Natural killer cell (primary cell): ENCODE measurements around the gene TGFBI. TPM values are rescaled to one million over a fixed set of nuclear protein-coding genes. Genes with fewer than 3 reads are reported as not detected.

ENCODE experiments used
- ATAC-seq, 3 donors: fragments of 150-1000 bp in 2 of 3; fragments of 200-7000 bp in 1 of 3; cut with Tn5 transposase; 1 replicate in 1 of 3; 2 replicates in 2 of 3; pipeline ENCODE4 v1.10.0; 2021; ENCODE audit warnings: mild to moderate bottlenecking in 2 of 3, moderate library complexity in 2 of 3
- DNase-seq, 2 donors: peaks; one replicate each; pipeline versions ENCODE4 v3.0.0 to v3.0.0-alpha.2; 2013 to 2021; ENCODE audit warnings: mixed read lengths in 1 of 2
- H3K27ac ChIP-seq: one replicate; pipeline ENCODE4 v1.5.1; 2013; ENCODE audit warnings: mild to moderate bottlenecking, low read length
- H3K27me3 ChIP-seq: one replicate; pipeline ENCODE4 v1.6.1; 2013; ENCODE audit warnings: low read length; ENCODE audit not compliant: control insufficient read depth, insufficient read depth
- H3K36me3 ChIP-seq: one replicate; pipeline ENCODE4 v1.6.1; 2013; ENCODE audit warnings: low read length; ENCODE audit not compliant: control insufficient read depth, insufficient read depth
- H3K4me1 ChIP-seq: one replicate; pipeline ENCODE4 v1.6.1; 2013; ENCODE audit warnings: low read length; ENCODE audit not compliant: control insufficient read depth, insufficient read depth
- H3K4me3 ChIP-seq: one replicate; pipeline ENCODE4 v1.5.1; 2013; ENCODE audit warnings: low read length
- H3K9me3 ChIP-seq: one replicate; pipeline ENCODE4 v1.6.1; 2013; ENCODE audit warnings: low read length; ENCODE audit not compliant: control insufficient read depth, insufficient read depth
- H3K27ac Mint-ChIP-seq, 2 donors: one replicate each; pipeline ENCODE4 v1.8.0; 2022; ENCODE audit warnings: mild to moderate bottlenecking in 2 of 2, mixed read lengths in 2 of 2, moderate library complexity in 1 of 2
- H3K27me3 Mint-ChIP-seq, 2 donors: one replicate each; pipeline ENCODE4 v1.8.0; 2022; ENCODE audit warnings: low read depth in 2 of 2, mixed read lengths in 2 of 2
- H3K36me3 Mint-ChIP-seq: one replicate; pipeline ENCODE4 v1.8.0; 2022; ENCODE audit warnings: mixed read lengths
- H3K4me1 Mint-ChIP-seq, 2 donors: one replicate each; pipeline ENCODE4 v1.8.0; 2022; ENCODE audit warnings: mixed read lengths in 2 of 2
- H3K4me3 Mint-ChIP-seq: one replicate; pipeline ENCODE4 v1.8.0; 2022; ENCODE audit warnings: mild to moderate bottlenecking, moderate library complexity, mixed read lengths
- H3K9me3 Mint-ChIP-seq, 2 donors: one replicate each; pipeline ENCODE4 v1.8.0; 2022; ENCODE audit warnings: mixed read lengths in 2 of 2
- WGBS: methylation state at CpG from one replicate; pipeline ENCODE4 v1.1.7; 2013; ENCODE audit warnings: missing lambda C conversion rate; ENCODE audit not compliant: insufficient coverage; 5-methylcytosine and 5-hydroxymethylcytosine counted together
- intact Hi-C: fragments of 100-400 bp; cut with micrococcal nuclease; formaldehyde crosslinking; loops from one replicate; pipeline ENCODE4 v1.14.2; 2022
- total RNA-seq, 4 donors: library from RNA; stranded (reverse); fragments of 120-200 nt in 1 of 4; gene quantifications; one replicate each; pipeline versions ENCODE4 v1.2.3 to v1.2.4, GENCODE V29; 2013 to 2022
- TF ChIP-seq, protein P1 (sequence below): fragments of 200-600 bp; IDR thresholded peaks from one replicate; pipeline ENCODE4 v1.8.0; 2022; ENCODE audit warnings: antibody characterized with exemption

The TGFBI gene
- total RNA-seq, 3 donors from 2014 or later (not counting 1 experiment from before 2014, with no cell fraction given) = 6.7 to 19.6 (median 18.5) TPM

- peaks cover 5 to 6% of the 10 kb centered on the region in 2 donors for H3K4me1 Mint-ChIP-seq
- H3K27me3 Mint-ChIP-seq = peaks cover 26 to 56% of the 10 kb centered on the region in 2 donors
- ATAC-seq (no peak), DNase-seq (no peak)
- Histone ChIP-seq H3K9me3 (no peaks in the 10 kb centered on the region), H3K27ac (no peak overlapping the region), H3K36me3 (no peaks in the 10 kb centered on the region), H3K4me3 (no peak overlapping the region), H3K27me3 (no peaks in the 10 kb centered on the region), H3K4me1 (no peaks in the 10 kb centered on the region)
- no peak overlapping the region for H3K27ac Mint-ChIP-seq
- H3K36me3 Mint-ChIP-seq = peaks cover 5% of the 10 kb centered on the region
- 0% methylated on average over 1 of the region's 3 CpGs for WGBS
- TF ChIP-seq, protein P1, sequence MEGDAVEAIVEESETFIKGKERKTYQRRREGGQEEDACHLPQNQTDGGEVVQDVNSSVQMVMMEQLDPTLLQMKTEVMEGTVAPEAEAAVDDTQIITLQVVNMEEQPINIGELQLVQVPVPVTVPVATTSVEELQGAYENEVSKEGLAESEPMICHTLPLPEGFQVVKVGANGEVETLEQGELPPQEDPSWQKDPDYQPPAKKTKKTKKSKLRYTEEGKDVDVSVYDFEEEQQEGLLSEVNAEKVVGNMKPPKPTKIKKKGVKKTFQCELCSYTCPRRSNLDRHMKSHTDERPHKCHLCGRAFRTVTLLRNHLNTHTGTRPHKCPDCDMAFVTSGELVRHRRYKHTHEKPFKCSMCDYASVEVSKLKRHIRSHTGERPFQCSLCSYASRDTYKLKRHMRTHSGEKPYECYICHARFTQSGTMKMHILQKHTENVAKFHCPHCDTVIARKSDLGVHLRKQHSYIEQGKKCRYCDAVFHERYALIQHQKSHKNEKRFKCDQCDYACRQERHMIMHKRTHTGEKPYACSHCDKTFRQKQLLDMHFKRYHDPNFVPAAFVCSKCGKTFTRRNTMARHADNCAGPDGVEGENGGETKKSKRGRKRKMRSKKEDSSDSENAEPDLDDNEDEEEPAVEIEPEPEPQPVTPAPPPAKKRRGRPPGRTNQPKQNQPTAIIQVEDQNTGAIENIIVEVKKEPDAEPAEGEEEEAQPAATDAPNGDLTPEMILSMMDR = no peak
- intact Hi-C loops = no loop called here
- H3K4me3 Mint-ChIP-seq = no peak overlapping the region
- H3K9me3 Mint-ChIP-seq = no peaks in the 10 kb centered on the region
Measured at GRCh38 chr5:136012041-136012804, 16.6 kb upstream of the TGFBI start.

- H3K27me3 ChIP-seq = no peaks in the 10 kb centered on the region
- Mint-ChIP-seq H3K4me1 (peaks cover 5 to 6% of the 10 kb centered on the region in 2 donors), H3K9me3 (no peaks in the 10 kb centered on the region), H3K36me3 (peaks cover 5% of the 10 kb centered on the region), H3K27me3 (peaks cover 23 to 56% of the 10 kb centered on the region in 2 donors), H3K4me3 (no peak overlapping the region), H3K27ac (no peak overlapping the region)
- TF ChIP-seq, protein P1 = no peak
- H3K4me3 ChIP-seq = no peak overlapping the region
- ATAC-seq (no peak), DNase-seq (no peak)
- 67% methylated on average over 2 of the region's 2 CpGs for whole genome bisulfite sequencing
- no peak overlapping the region for H3K27ac ChIP-seq
- intact Hi-C loops = no loop called here
- no peaks in the 10 kb centered on the region for H3K36me3 ChIP-seq
- no peaks in the 10 kb centered on the region for H3K9me3 ChIP-seq
- no peaks in the 10 kb centered on the region for H3K4me1 ChIP-seq
Measured at GRCh38 chr5:136013559-136013958, 15.2 kb upstream of the TGFBI start.

DNA sequence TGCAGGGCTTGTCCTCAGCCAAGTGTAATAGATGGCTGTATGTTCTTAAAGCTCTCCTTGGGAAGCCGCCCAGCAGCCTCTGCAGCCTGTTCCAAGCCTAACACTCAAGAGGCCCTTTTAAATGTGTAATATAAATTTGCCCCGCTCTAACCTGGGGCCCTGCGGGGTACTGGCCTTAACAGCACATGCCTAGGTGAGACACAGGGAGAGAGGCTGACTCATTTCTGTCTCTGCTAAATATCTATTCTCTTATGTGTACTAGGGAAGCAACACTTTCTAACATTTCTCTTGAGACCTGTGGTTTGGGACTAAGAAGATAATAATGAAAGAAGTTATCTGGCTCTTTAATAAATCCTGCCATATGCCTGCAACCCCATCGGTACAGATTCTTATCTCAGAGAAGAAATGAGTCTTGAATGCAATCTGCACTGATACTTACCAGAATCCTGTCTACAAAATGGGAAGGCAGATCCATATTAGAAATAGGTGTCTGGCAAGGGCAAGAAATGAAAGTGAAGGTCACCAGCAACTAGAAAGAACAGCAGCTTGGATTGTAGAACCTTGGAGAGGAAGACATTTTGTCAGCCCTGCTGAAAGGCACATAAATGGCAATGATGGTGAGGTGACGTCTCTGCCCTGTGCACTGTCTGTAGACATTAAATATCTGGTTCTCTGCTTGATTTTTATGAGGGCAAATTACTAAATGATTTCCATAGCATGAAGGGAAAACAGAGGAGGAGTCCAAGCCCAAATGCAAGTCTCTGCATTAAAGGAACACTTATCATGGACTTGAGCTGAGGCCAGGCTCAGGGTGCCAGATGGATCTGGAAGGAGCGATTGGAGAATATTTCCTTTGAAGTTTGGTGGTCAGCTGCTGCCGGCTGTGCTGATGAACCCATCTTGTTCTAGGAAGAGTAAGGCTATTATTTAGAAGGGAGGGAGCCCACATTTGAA, 14.5 kb upstream of the TGFBI start:
- WGBS = 84% methylated on average over 7 of the region's 7 CpGs
- H3K4me1 ChIP-seq = no peaks in the 10 kb centered on the region
- DNase-seq (no peak), ATAC-seq (no peak)
- H3K27me3 ChIP-seq = no peaks in the 10 kb centered on the region
- Mint-ChIP-seq H3K27me3 (peaks cover 23 to 56% of the 10 kb centered on the region in 2 donors), H3K4me3 (no peak overlapping the region), H3K9me3 (no peaks in the 10 kb centered on the region), H3K27ac (no peak overlapping the region), H3K4me1 (peaks cover 5 to 6% of the 10 kb centered on the region in 2 donors), H3K36me3 (peaks cover 5% of the 10 kb centered on the region)
- H3K9me3 ChIP-seq = no peaks in the 10 kb centered on the region
- intact Hi-C loops = no loop called here
- TF ChIP-seq, protein P1 = no peak
- no peak overlapping the region for H3K4me3 ChIP-seq
- H3K36me3 ChIP-seq = no peaks in the 10 kb centered on the region
- H3K27ac ChIP-seq = no peak overlapping the region
